Neuron (in vitro differentiated cells): ENCODE measurements around the gene NELFE.
"Not testable (repeated sequence)": the region's sequence is repeated elsewhere in the genome, so short reads cannot be mapped to it uniquely, and the experiment has no call there.

Experiments used
- H2AFZ ChIP-seq: one replicate; pipeline ENCODE4 v1.6.1; 2013; ENCODE audit warnings: low read depth, mild to moderate bottlenecking, inconsistent platforms, low read length, moderate library complexity
- H3K27me3 ChIP-seq: one replicate; pipeline ENCODE4 v1.6.1; 2013; ENCODE audit warnings: low read length; ENCODE audit not compliant: insufficient read depth
- H3K36me3 ChIP-seq: one replicate; pipeline ENCODE4 v1.6.1; 2013; ENCODE audit warnings: low read length; ENCODE audit not compliant: insufficient read depth
- H3K4me1 ChIP-seq: one replicate; pipeline ENCODE4 v1.6.1; 2013; ENCODE audit warnings: low read length; ENCODE audit not compliant: insufficient read depth
- H3K4me3 ChIP-seq: 2 replicates; pipeline ENCODE4 v1.5.1; 2013; ENCODE audit warnings: mild to moderate bottlenecking, low read length, moderate library complexity
- H3K9me3 ChIP-seq: one replicate; pipeline ENCODE4 v1.6.1; 2013; ENCODE audit warnings: low read length

Gene NELFE

DNA sequence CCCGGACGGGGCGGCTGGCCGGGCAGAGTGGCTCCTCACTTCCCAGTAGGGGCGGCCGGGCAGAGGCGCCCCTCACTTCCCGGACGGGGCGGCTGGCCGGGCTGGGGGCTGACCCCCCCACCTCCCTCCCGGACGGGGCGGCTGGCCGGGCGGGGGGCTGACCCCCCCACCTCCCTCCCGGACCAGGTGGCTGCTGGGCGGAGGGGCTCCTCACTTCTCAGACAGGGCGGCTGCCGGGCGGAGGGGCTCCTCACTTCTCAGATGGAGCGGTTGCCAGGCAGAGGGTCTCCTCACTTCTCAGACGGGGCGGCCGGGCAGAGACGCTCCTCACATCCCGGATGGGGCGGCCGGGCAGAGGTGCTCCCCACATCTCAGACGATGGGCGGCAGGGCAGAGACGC lies 26.6 kb downstream of the NELFE start:
- not testable (repeated sequence) for H3K4me3 ChIP-seq, H3K9me3 ChIP-seq, H3K4me1 ChIP-seq, H3K27me3 ChIP-seq, H2AFZ ChIP-seq, H3K36me3 ChIP-seq

DNA sequence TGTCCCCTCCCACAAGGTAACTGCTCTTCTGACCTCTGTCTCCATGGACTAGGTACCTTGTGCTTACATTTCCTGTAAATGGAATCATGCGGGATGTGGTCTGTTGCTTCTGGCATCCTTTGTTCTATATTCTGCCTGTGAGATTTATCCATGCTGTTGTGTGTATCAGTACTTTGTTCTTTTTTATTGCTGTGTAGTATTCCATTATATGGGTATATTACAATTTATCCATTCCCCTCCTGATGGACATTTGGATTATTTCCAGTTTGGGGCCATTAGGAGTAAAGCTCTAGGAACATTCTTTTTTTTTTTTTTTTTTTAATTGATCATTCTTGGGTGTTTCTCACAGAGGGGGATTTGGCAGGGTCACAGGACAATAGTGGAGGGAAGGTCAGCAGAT lies 27.8 kb downstream of the NELFE start:
- H2AFZ ChIP-seq, result no peak overlapping the region

DNA sequence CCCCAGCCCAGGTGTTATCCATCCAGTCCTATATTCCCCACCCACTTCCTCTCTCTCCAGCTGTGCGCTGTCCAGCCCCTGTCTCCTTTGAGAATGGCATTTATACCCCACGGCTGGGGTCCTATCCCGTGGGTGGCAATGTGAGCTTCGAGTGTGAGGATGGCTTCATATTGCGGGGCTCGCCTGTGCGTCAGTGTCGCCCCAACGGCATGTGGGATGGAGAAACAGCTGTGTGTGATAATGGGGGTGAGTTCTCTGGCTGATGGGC lies 30.2 kb downstream of the NELFE start:
- no peak overlapping the region for H2AFZ ChIP-seq
- no peak overlapping the region for H3K4me3 ChIP-seq

More for the DNA sequence above, 27.8 kb downstream of the NELFE start:
- H3K36me3 ChIP-seq, result no peaks in the 10 kb centered on the region
- no peaks in the 10 kb centered on the region for H3K27me3 ChIP-seq
- peaks cover 2% of the 10 kb centered on the region for H3K4me1 ChIP-seq
- H3K4me3 ChIP-seq, result no peak overlapping the region
- H3K9me3 ChIP-seq, result no peaks in the 10 kb centered on the region

GRCh38 chr6:31927863-31928671 lies 30.7 kb downstream of the NELFE start:
- no peak overlapping the region for H3K4me3 ChIP-seq
- H3K36me3 ChIP-seq, result no peaks in the 10 kb centered on the region
- no peaks in the 10 kb centered on the region for H3K27me3 ChIP-seq

More for the DNA sequence above, 30.2 kb downstream of the NELFE start:
- no peaks in the 10 kb centered on the region for H3K36me3 ChIP-seq
- H3K27me3 ChIP-seq, result no peaks in the 10 kb centered on the region
- no peaks in the 10 kb centered on the region for H3K9me3 ChIP-seq
- peaks cover 2% of the 10 kb centered on the region for H3K4me1 ChIP-seq

GRCh38 chr6:31927242-31927862 lies 31.4 kb downstream of the NELFE start, which contains the start of gene C2:
C2 (plus strand) TSS chr6:31927717; CDS start chr6:31927753, 36 bp downstream.
- H3K36me3 ChIP-seq, result no peaks in the 10 kb centered on the region
- H3K27me3 ChIP-seq, result no peaks in the 10 kb centered on the region
- peaks cover 2% of the 10 kb centered on the region for H3K4me1 ChIP-seq
- no peaks in the 10 kb centered on the region for H3K9me3 ChIP-seq
- no peak within 1 kb of the TSS for H3K4me3 ChIP-seq
- H2AFZ ChIP-seq, result no peak within 1 kb of the TSS

More at GRCh38 chr6:31927863-31928671, 30.7 kb downstream of the NELFE start:
- H2AFZ ChIP-seq, result no peak overlapping the region
- no peaks in the 10 kb centered on the region for H3K9me3 ChIP-seq
- peaks cover 2% of the 10 kb centered on the region for H3K4me1 ChIP-seq

DNA sequence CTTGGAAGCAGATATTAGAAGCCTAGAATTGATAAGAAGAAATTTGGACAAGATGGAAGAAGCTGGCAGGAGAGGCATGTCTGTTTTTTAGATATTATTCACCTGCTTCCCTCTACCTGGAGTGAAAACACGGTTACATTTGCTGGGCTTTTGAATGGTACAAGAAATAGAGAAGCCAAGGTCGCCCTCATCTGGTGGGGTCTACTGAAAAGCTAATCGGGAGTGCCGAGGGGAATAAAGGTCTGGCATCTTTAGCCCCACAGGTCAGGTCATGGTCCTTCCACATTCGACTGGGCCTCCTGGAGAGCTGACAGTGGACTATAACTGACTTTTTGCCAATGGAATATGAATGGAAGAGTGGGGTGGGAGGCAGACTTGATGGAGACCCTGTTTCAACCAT lies 35.8 kb downstream of the NELFE start:
- peaks cover 2% of the 10 kb centered on the region for H3K4me1 ChIP-seq
- H3K4me3 ChIP-seq, result no peak overlapping the region
- no peaks in the 10 kb centered on the region for H3K9me3 ChIP-seq
- no peaks in the 10 kb centered on the region for H3K36me3 ChIP-seq
- H3K27me3 ChIP-seq, result no peaks in the 10 kb centered on the region
- H2AFZ ChIP-seq, result no peak overlapping the region

- H3K4me1 ChIP-seq, result no peaks in the 10 kb centered on the region
- no peak overlapping the region for H3K4me3 ChIP-seq
- H3K27me3 ChIP-seq, result no peaks in the 10 kb centered on the region
- no peaks in the 10 kb centered on the region for H3K36me3 ChIP-seq
- peaks cover 2% of the 10 kb centered on the region for H3K9me3 ChIP-seq
- H2AFZ ChIP-seq, result no peak overlapping the region
Measured at GRCh38 chr6:31920811-31921210, 38.0 kb downstream of the NELFE start.

DNA sequence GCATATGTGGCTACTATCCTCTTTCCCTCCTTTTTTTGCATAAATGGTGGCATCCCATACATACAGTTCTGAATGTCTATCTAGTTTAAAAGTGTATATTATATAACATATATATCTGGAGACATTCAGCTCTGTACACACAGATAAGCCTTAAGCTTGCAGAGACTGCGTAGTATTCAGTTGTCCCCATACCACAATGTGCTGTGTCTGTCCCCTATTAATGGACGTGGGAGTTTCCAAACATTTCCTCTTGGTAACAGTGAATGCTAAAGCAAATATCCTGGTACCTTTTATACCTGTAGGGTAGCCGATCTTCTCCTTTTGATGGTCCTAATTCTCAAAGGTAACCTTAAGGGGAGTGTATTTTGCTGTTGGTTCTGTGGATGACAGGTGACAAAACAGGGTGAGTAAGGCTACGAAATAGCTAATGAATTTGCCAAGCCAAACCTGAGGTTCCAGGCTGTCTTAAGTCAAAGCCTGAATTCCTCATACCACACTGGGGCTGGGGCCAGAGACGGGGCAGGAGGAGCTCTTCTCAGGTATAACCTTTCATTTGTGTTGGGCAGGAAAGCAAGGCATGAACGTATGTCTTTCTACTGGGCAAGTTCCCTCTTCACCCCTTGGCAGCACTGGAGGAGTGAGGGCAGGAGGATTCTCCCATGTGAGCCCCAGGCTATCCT lies 39.0 kb downstream of the NELFE start:
- Histone ChIP-seq H3K4me1 (no peaks in the 10 kb centered on the region), H3K36me3 (no peaks in the 10 kb centered on the region), H3K27me3 (no peaks in the 10 kb centered on the region), H3K4me3 (no peak overlapping the region), H3K9me3 (peaks cover 3% of the 10 kb centered on the region), H2AFZ (no peak overlapping the region)

- H3K27me3 ChIP-seq, result no peaks in the 10 kb centered on the region
- H3K4me1 ChIP-seq, result no peaks in the 10 kb centered on the region
- H3K9me3 ChIP-seq, result peaks cover 3% of the 10 kb centered on the region
- H2AFZ ChIP-seq, result no peak overlapping the region
- H3K36me3 ChIP-seq, result no peaks in the 10 kb centered on the region
- no peak overlapping the region for H3K4me3 ChIP-seq
Measured at GRCh38 chr6:31918069-31918720, 40.6 kb downstream of the NELFE start.

DNA sequence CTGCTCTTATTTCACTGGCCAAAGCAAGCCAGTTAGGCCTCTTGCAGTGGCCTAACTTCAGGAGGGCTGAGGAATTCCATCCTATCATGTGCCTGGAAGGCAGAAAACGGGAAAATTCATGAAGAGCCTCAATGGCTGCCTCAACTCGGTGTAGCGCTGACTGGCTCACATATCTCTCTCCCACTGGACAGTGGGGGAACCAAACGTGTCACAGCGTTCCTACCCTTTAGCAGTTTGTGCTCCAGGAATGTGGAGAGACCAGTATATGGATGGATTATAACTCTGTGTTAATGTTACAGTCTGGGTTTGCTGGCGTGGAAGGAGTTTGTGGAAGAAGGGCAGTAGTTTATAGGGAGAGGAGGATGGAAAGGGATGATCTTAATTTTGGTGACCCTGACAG lies 43.0 kb downstream of the NELFE start:
- Histone ChIP-seq H3K36me3 (no peaks in the 10 kb centered on the region), H2AFZ (no peak overlapping the region), H3K9me3 (peaks cover 3% of the 10 kb centered on the region), H3K4me1 (peaks cover 3% of the 10 kb centered on the region), H3K4me3 (no peak overlapping the region), H3K27me3 (no peaks in the 10 kb centered on the region)

DNA sequence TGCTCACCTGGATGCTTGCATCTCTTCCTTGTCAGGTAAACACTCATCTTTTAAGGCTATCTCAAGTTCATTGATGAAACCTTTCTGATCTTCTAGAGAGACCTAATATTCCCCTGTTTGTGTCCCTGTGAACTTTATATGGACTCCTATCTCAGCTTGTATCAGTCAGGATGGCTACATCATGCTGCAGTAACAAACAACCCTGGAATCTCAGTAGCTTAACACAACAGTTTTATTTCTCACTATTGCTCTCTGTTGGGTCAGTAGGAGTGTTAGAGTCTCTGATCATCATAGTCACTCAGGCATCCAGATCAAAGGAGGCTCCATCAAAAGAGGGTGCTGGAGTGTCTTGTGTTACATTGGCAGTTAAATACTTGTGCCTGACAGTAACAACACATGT lies 43.4 kb downstream of the NELFE start:
- H3K27me3 ChIP-seq, result no peaks in the 10 kb centered on the region
- peaks cover 3% of the 10 kb centered on the region for H3K4me1 ChIP-seq
- H3K9me3 ChIP-seq, result peaks cover 3% of the 10 kb centered on the region
- H3K4me3 ChIP-seq, result no peak overlapping the region
- no peak overlapping the region for H2AFZ ChIP-seq
- no peaks in the 10 kb centered on the region for H3K36me3 ChIP-seq

DNA sequence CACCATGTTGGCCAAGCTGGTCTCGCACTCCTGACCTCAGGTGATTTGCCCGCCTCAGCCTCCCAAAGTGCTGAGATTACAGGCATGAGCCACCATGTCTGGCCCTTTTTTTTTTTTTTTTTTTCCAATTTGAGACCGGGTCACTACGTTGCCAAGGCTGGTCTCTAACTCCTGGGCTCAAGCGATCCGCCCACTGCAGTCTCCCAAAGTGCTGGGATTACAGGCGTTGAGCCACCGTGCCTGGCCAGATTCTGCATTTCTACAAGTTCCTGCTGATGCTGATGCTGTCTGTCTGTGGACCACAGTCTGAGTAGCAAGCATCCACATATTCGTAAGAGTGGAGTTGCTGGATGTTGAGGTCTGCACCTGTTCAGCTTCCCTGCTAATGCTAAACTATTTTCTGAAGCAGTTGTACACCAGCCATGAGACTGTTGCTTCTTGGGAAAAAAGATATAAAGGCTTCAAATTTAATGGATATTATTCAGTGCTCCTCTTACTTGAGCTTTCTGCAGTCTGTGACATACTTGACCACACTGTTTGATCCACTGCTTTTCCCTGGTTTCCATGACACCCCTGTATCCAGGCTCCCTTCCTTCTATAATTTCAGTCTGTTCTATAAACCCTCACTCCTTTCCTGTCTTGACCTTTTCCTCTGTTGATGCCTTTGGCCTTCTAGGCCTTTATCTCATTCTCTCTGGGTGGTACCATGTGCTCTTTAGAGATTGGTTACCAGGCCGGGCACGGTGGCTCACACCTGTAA lies 46.8 kb downstream of the NELFE start:
- H3K4me1 ChIP-seq, result peaks cover 3% of the 10 kb centered on the region
- H3K9me3 ChIP-seq, result peaks cover 3% of the 10 kb centered on the region

More for the DNA sequence above, 46.8 kb downstream of the NELFE start:
- no peak overlapping the region for H3K4me3 ChIP-seq
- no peaks in the 10 kb centered on the region for H3K36me3 ChIP-seq
- no peaks in the 10 kb centered on the region for H3K27me3 ChIP-seq
- H2AFZ ChIP-seq, result no peak overlapping the region
